ENCODE measurements around the gene RPE65. TPM values are rescaled to one million over a fixed set of nuclear protein-coding genes. Genes with fewer than 3 reads are reported as not detected.
"Not testable (repeated sequence)": the region's sequence is repeated elsewhere in the genome, so short reads cannot be mapped to it uniquely, and the experiment has no call there.

Gene RPE65
- total RNA-seq, 1 donor from 2014 or later: not detected

GRCh38 chr1:68385798-68386524 is 63.8 kb downstream of the RPE65 start:
- not testable (repeated sequence) for H3K36me3 ChIP-seq (ENCODE audit: control insufficient read depth, insufficient read depth, low read length); H3K27me3 ChIP-seq (ENCODE audit: control insufficient read depth, insufficient read depth, low read length); H3K4me3 ChIP-seq (ENCODE audit: low read depth, low read length); DNase-seq (ENCODE audit: low read depth)

GRCh38 chr1:68384872-68385411 is 64.8 kb downstream of the RPE65 start:
- Histone ChIP-seq H3K36me3 (ENCODE audit: control insufficient read depth, insufficient read depth, low read length) (no peaks in the 10 kb centered on the region), H3K4me3 (ENCODE audit: low read depth, low read length) (no peak overlapping the region), H3K27me3 (ENCODE audit: control insufficient read depth, insufficient read depth, low read length) (no peaks in the 10 kb centered on the region)
- no peak for TF ChIP-seq CTCF (IDR thresholded peaks at IDR 0.05; ENCODE audit: insufficient read depth, low read length, poor library complexity, severe bottlenecking)
- no peak for DNase-seq (ENCODE audit: low read depth)

- peak; percentile 45 for TF ChIP-seq CTCF (IDR thresholded peaks at IDR 0.05; ENCODE audit: insufficient read depth, low read length, poor library complexity, severe bottlenecking)
- peak; percentile 100 for DNase-seq (ENCODE audit: low read depth)
- H3K36me3 ChIP-seq (ENCODE audit: control insufficient read depth, insufficient read depth, low read length): no peaks in the 10 kb centered on the region
- no peak overlapping the region for H3K4me3 ChIP-seq (ENCODE audit: low read depth, low read length)
- no peaks in the 10 kb centered on the region for H3K27me3 ChIP-seq (ENCODE audit: control insufficient read depth, insufficient read depth, low read length)
These were observed 65.4 kb downstream of the RPE65 start for GRCh38 chr1:68384321-68384813.

GRCh38 chr1:68383092-68383491 is 66.7 kb downstream of the RPE65 start:
- no peak overlapping the region for H3K4me3 ChIP-seq (ENCODE audit: low read depth, low read length)
- no peaks in the 10 kb centered on the region for H3K27me3 ChIP-seq (ENCODE audit: control insufficient read depth, insufficient read depth, low read length)
- DNase-seq (ENCODE audit: low read depth): no peak
- no peaks in the 10 kb centered on the region for H3K36me3 ChIP-seq (ENCODE audit: control insufficient read depth, insufficient read depth, low read length)
- peak; percentile 3 for TF ChIP-seq CTCF (IDR thresholded peaks at IDR 0.05; ENCODE audit: insufficient read depth, low read length, poor library complexity, severe bottlenecking)

GRCh38 chr1:68379085-68379478 is 70.7 kb downstream of the RPE65 start:
- TF ChIP-seq CTCF (IDR thresholded peaks at IDR 0.05; ENCODE audit: insufficient read depth, low read length, poor library complexity, severe bottlenecking): no peak
- H3K36me3 ChIP-seq (ENCODE audit: control insufficient read depth, insufficient read depth, low read length): no peaks in the 10 kb centered on the region
- no peak for DNase-seq (ENCODE audit: low read depth)
- H3K27me3 ChIP-seq (ENCODE audit: control insufficient read depth, insufficient read depth, low read length): no peaks in the 10 kb centered on the region
- H3K4me3 ChIP-seq (ENCODE audit: low read depth, low read length): no peak overlapping the region

Other genes with a start within 250 kb of the RPE65 start
- gene WLS, start 217.4 kb downstream of the RPE65 start, total RNA-seq: 39.2 and 55.0 TPM in 2 replicates
- gene DEPDC1, start 47.1 kb upstream of the RPE65 start, total RNA-seq: 8.9 and 10.7 TPM in 2 replicates

All from kidney epithelial cell (primary cell).